A375 (cell line): Measurements from ENCODE around the gene SERPINA1. TPM values are rescaled to one million over a fixed set of nuclear protein-coding genes. Genes with fewer than 3 reads are reported as not detected.

Source experiments
- total RNA-seq: library from RNA; depleted of rRNA; stranded (reverse); fragments of >200 nt; shearing (Covaris generic); gene quantifications from 2 replicates; pipeline ENCODE4 v1.2.3, GENCODE V29; 2014; rRNA removed

SERPINA1 gene
- total RNA-seq, result 3.0 and 4.0 TPM in 2 replicates

DNA sequence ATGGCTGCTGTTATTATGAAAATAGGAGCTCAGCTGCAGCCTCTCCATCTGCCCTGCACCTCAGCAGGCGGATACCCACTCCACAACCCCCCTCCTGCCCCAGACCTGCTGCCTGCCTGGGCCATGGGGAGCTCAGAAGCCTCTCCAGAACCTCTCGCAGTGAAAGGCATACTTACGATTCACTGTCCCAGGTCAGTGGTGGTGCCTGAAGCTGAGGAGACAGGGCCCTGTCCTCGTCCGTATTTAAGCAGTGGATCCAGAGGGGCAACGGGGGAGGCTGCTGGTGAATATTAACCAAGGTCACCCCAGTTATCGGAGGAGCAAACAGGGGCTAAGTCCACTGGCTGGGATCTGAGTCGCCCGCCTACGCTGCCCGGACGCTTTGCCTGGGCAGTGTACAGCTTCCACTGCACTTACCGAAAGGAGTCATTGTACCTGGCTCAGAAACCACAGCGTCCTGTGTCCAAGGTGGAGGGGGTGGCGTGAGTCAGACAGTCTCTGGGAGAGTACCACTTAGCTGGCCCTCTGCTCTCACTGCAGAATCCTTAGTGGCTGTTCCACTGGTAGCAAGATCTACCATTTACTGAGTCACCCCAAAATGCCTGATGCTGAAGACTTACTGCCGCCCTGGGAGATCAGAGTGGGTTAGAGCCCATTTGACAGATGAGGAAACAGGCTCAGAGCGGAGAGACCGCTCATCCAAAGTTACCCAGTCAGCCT lies at the start of gene SERPINA1:
Gene SERPINA1 (minus strand): TSS at position 219 of the 720 bp plus-strand sequence. CDS start 5,365 bp downstream, outside the sequence.

GRCh38 chr14:94366146-94366915 lies 22.1 kb downstream of the SERPINA1 start, which contains the start of gene SERPINA2:
TSS of gene SERPINA2 (minus strand) at chr14:94366698.

Other genes starting within 250 kb of the SERPINA1 start
- gene PPP4R4, start 214.3 kb downstream of the SERPINA1 start, total RNA-seq, result 6.9 and 9.5 TPM in 2 replicates
- gene SERPINA10, start 95.3 kb downstream of the SERPINA1 start, total RNA-seq, result not detected in 2 replicates
- 0.26 and 0.32 TPM in 2 replicates for gene SERPINA6, start 65.3 kb downstream of the SERPINA1 start, total RNA-seq
- not detected in 2 replicates for gene SERPINA2, start 21.9 kb downstream of the SERPINA1 start, total RNA-seq
- gene SERPINA11, start 64.2 kb upstream of the SERPINA1 start, total RNA-seq, result not detected in 2 replicates
- not detected in 2 replicates for gene SERPINA9, start 87.6 kb upstream of the SERPINA1 start, total RNA-seq
- not detected in 2 replicates for gene SERPINA12, start 120.9 kb upstream of the SERPINA1 start, total RNA-seq
- gene SERPINA4, start 172.8 kb upstream of the SERPINA1 start, total RNA-seq, result not detected in 2 replicates
- 11.8 and 14.3 TPM in 2 replicates for gene SERPINA5, start 192.8 kb upstream of the SERPINA1 start, total RNA-seq
- 357 and 360 TPM in 2 replicates for gene SERPINA3, start 223.8 kb upstream of the SERPINA1 start, total RNA-seq